OCI-LY7 (cell line): Measurements from ENCODE around the gene UBE2G2. TPM values are rescaled to one million over a fixed set of nuclear protein-coding genes. Genes with fewer than 3 reads are reported as not detected.

Experiments used
- BruUV-seq: library from RNA; stranded (reverse); fragments of 400-500 nt; replicated peaks from 2 replicates; lab custom pipeline; 2021; lab: Mats Ljungman, UMichigan
- CTCF ChIA-PET: fragments of 300-600 bp; sonication (Branson Sonifier 250); formaldehyde crosslinking; loops from one replicate; lab custom pipeline; 2022; ENCODE audit warnings: antibody characterized with exemption; ENCODE audit not compliant: unreplicated experiment; lab: Charles Lee
- POLR2A ChIA-PET: fragments of 300-600 bp; sonication (Branson Sonifier 250); formaldehyde crosslinking; loops from one replicate; lab custom pipeline; 2022; ENCODE audit warnings: antibody characterized with exemption; lab: Charles Lee
- DNase-seq: peaks from one replicate; pipeline ENCODE4 v3.0.0-alpha.2; 2015; ENCODE audit warnings: low spot score
- H2AFZ ChIP-seq: fragments of 200-600 bp; sonication (generic), shearing (Covaris generic); 2 replicates; pipeline ENCODE4 v1.6.1; 2014; ENCODE audit warnings: mild to moderate bottlenecking, antibody characterized with exemption, low read length, moderate library complexity
- H3K27ac ChIP-seq: fragments of 200-600 bp; sonication (generic); 2 replicates; pipeline ENCODE4 v1.5.1; 2014; ENCODE audit warnings: mixed run types, low read depth, mild to moderate bottlenecking, moderate library complexity, low read length, inconsistent platforms; ENCODE audit not compliant: poor library complexity, severe bottlenecking
- H3K36me3 ChIP-seq: fragments of 200-600 bp; sonication (generic); 2 replicates; pipeline ENCODE4 v1.6.1; 2014; ENCODE audit warnings: mild to moderate bottlenecking, antibody characterized with exemption, low read length, moderate library complexity, mixed read lengths; ENCODE audit not compliant: insufficient read depth
- H3K4me1 ChIP-seq: fragments of 200-600 bp; sonication (generic); 2 replicates; pipeline ENCODE4 v1.5.1; 2014; ENCODE audit warnings: mild to moderate bottlenecking, low read length; ENCODE audit not compliant: insufficient read depth, poor library complexity, severe bottlenecking
- H3K4me2 ChIP-seq: fragments of 200-600 bp; sonication (generic); 2 replicates; pipeline ENCODE4 v1.6.1; 2014; ENCODE audit warnings: mild to moderate bottlenecking, low read length
- H3K4me3 ChIP-seq: fragments of 200-600 bp; sonication (generic); 2 replicates; pipeline ENCODE4 v1.5.1; 2014; ENCODE audit warnings: mild to moderate bottlenecking, low read depth, low read length; ENCODE audit not compliant: poor library complexity, severe bottlenecking
- H3K79me2 ChIP-seq: fragments of 200-600 bp; sonication (generic); 2 replicates; pipeline ENCODE4 v1.6.1; 2016; ENCODE audit warnings: low read depth, mild to moderate bottlenecking, low read length, moderate library complexity, mixed read lengths; ENCODE audit not compliant: insufficient read depth
- H3K9me2 ChIP-seq: fragments of 200-600 bp; sonication (generic); 2 replicates; pipeline ENCODE4 v1.6.1; 2016; ENCODE audit warnings: mild to moderate bottlenecking, low read length, mixed read lengths; ENCODE audit not compliant: insufficient read depth
- H3K9me3 ChIP-seq: fragments of 200-600 bp; sonication (generic); 2 replicates; pipeline ENCODE4 v1.6.1; 2014; ENCODE audit warnings: mild to moderate bottlenecking, mixed run types, low read length, mixed read lengths
- H4K20me1 ChIP-seq: fragments of 200-600 bp; sonication (generic); 2 replicates; pipeline ENCODE4 v1.6.1; 2014; ENCODE audit warnings: mild to moderate bottlenecking, antibody characterized with exemption, low read length, moderate library complexity, mixed read lengths; ENCODE audit not compliant: insufficient read depth
- CTCF ChIP-seq: fragments of 200-600 bp; sonication (generic); conservative IDR thresholded peaks from 2 replicates; pipeline ENCODE4 v1.5.1; 2014; ENCODE audit warnings: mild to moderate bottlenecking, antibody characterized with exemption, low read length, moderate library complexity, mixed read lengths
- EZH2phosphoT487 ChIP-seq: fragments of 200-600 bp; sonication (generic); IDR thresholded peaks from 2 replicates; pipeline ENCODE4 v1.6.1; 2018; ENCODE audit warnings: low read depth, borderline replicate concordance, mild to moderate bottlenecking, mixed run types, antibody characterized with exemption, low read length, moderate library complexity, mixed read lengths
- intact Hi-C: fragments of 100-400 bp; cut with micrococcal nuclease; formaldehyde crosslinking; loops from one replicate; pipeline ENCODE4 v1.10.0; 2022; ENCODE audit not compliant: unreplicated experiment
- total RNA-seq, 2 experiments: library from RNA; depleted of rRNA in 1 of 2; stranded (reverse); fragments of >200 nt in 1 of 2; shearing (Covaris generic) in 1 of 2; gene quantifications; 2 replicates each; pipeline ENCODE4 v1.2.3, GENCODE V29; 2014 to 2022

Gene UBE2G2
- total RNA-seq, 2 experiments from 2014 or later = 104 to 141 TPM

GRCh38 chr21:44814498-44815023, 12.9 kb upstream of the UBE2G2 start:
- H3K79me2 ChIP-seq = peaks cover 13% of the 10 kb centered on the region; the same call in 1 of the 2 replicates
- ChIA-PET POLR2A (no interaction called here), CTCF (interaction anchor here (0.6 kb wide), 1 partner anchor 61 kb away, joined by 3 read pairs; no protein-coding TSS in a partner anchor)
- H3K9me2 ChIP-seq = no peaks in the 10 kb centered on the region
- H4K20me1 ChIP-seq = peaks cover 4% of the 10 kb centered on the region; the same call in 1 of the 2 replicates
- no peaks in the 10 kb centered on the region for H3K9me3 ChIP-seq
- DNase-seq = no peak
- intact Hi-C loops = loop anchor here (5.0 kb wide), 1 partner anchor 118 kb away; no protein-coding TSS in a partner anchor
- no peak for TF ChIP-seq CTCF
- TF ChIP-seq EZH2phosphoT487 = no peak
- H3K4me1 ChIP-seq = peaks cover 6% of the 10 kb centered on the region
- no peak overlapping the region for H3K4me2 ChIP-seq
- no peak overlapping the region for H3K4me3 ChIP-seq
- peaks cover 25% of the 10 kb centered on the region; the same call in 1 of the 2 replicates for H3K36me3 ChIP-seq
- no peak overlapping the region for H3K27ac ChIP-seq
- no peak overlapping the region for H2AFZ ChIP-seq
- no TSS peak for BruUV-seq

- H3K4me2 ChIP-seq = no peak overlapping the region
- ChIA-PET POLR2A (no interaction called here), CTCF (no interaction called here)
- TF ChIP-seq EZH2phosphoT487 (no peak), CTCF (no peak)
- intact Hi-C loops = no loop called here
- no peak for DNase-seq
- no peak overlapping the region for H2AFZ ChIP-seq
- no peaks in the 10 kb centered on the region for H3K9me2 ChIP-seq
- no peak overlapping the region for H3K27ac ChIP-seq
- H3K4me1 ChIP-seq = peaks cover 6% of the 10 kb centered on the region
- peaks cover 4% of the 10 kb centered on the region; the same call in 1 of the 2 replicates for H4K20me1 ChIP-seq
- H3K79me2 ChIP-seq = peaks cover 13% of the 10 kb centered on the region; the same call in 1 of the 2 replicates
- H3K4me3 ChIP-seq = no peak overlapping the region
- no peaks in the 10 kb centered on the region for H3K9me3 ChIP-seq
- no TSS peak for BruUV-seq
- peaks cover 33% of the 10 kb centered on the region; the same call in 1 of the 2 replicates for H3K36me3 ChIP-seq
These were observed 12.1 kb upstream of the UBE2G2 start for GRCh38 chr21:44813727-44814126.

GRCh38 chr21:44813149-44813548, 11.5 kb upstream of the UBE2G2 start:
- H3K4me1 ChIP-seq = peaks cover 6% of the 10 kb centered on the region
- no peak overlapping the region for H2AFZ ChIP-seq
- no peak overlapping the region for H3K27ac ChIP-seq
- intact Hi-C loops = no loop called here
- ChIA-PET POLR2A (no interaction called here), CTCF (no interaction called here)
- peaks cover 4% of the 10 kb centered on the region; the same call in 1 of the 2 replicates for H4K20me1 ChIP-seq
- H3K9me3 ChIP-seq = no peaks in the 10 kb centered on the region
- no TSS peak for BruUV-seq
- H3K4me2 ChIP-seq = no peak overlapping the region
- H3K9me2 ChIP-seq = no peaks in the 10 kb centered on the region
- peaks cover 37% of the 10 kb centered on the region; the same call in 1 of the 2 replicates for H3K36me3 ChIP-seq
- TF ChIP-seq CTCF (no peak), EZH2phosphoT487 (no peak)
- H3K79me2 ChIP-seq = peaks cover 13% of the 10 kb centered on the region; the same call in 1 of the 2 replicates
- H3K4me3 ChIP-seq = no peak overlapping the region
- no peak for DNase-seq
